GM13976 (cell line): Measurements from ENCODE around the gene LACTB.

Experiments used
- DNase-seq: peaks from one replicate; pipeline ENCODE4 v3.0.0; 2012; ENCODE audit warnings: low spot score
- in situ Hi-C: fragments of 300-500 bp; cut with MboI; formaldehyde crosslinking; loops from one replicate; pipeline ENCODE4 v1.12.0; 2022; ENCODE audit warnings: low sequenced_read_pairs, mixed read lengths, inconsistent platforms; ENCODE audit not compliant: unreplicated experiment
- TF ChIP-seq, protein P1 (sequence below): IDR thresholded peaks from 2 replicates; pipeline ENCODE4 v1.5.1; 2012; ENCODE audit warnings: borderline replicate concordance, mild to moderate bottlenecking; ENCODE audit not compliant: insufficient read depth; ENCODE audit errors: extremely low read depth, missing control alignments, control extremely low read depth

The LACTB gene

DNA sequence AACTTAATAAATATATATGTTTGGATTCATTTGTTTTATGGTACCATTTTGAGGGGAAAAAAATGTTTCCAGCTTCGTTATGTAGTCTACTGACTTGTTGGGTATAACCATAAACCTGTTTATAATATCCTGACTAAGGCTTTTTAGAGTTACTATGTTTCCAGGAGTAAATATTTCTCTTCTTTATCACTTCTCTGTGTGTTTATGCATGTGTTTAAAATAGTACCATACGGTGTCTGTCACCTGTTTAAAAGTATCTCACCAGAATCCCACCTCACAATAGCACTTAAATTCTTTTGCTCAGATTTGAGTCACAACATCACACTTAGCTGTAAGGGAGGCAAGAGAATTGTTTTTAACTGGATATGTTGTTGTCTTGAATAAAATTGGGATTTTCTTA, 15.1 kb downstream of the LACTB start:
- TF ChIP-seq, protein P1, sequence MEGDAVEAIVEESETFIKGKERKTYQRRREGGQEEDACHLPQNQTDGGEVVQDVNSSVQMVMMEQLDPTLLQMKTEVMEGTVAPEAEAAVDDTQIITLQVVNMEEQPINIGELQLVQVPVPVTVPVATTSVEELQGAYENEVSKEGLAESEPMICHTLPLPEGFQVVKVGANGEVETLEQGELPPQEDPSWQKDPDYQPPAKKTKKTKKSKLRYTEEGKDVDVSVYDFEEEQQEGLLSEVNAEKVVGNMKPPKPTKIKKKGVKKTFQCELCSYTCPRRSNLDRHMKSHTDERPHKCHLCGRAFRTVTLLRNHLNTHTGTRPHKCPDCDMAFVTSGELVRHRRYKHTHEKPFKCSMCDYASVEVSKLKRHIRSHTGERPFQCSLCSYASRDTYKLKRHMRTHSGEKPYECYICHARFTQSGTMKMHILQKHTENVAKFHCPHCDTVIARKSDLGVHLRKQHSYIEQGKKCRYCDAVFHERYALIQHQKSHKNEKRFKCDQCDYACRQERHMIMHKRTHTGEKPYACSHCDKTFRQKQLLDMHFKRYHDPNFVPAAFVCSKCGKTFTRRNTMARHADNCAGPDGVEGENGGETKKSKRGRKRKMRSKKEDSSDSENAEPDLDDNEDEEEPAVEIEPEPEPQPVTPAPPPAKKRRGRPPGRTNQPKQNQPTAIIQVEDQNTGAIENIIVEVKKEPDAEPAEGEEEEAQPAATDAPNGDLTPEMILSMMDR = no peak
- DNase-seq = no peak
- in situ Hi-C loops = no loop called here

DNA sequence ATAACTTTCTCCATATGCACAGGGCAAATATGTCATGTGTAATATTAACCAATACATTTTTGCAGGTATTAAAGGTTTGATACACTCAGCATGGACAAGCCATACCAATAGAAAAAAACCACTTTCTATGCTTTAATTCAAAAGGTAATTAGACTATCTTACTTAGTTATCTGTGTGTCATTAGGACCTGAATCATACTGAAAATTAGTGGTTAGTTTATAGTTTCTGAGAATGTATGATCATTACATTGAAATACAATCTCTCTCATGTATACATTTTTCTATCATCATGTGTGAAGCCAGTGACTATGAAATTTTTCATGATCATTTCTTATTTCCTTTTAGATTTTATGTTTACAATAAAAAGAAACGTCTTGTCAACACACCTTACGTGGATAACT, 19.3 kb downstream of the LACTB start:
- in situ Hi-C loops = no loop called here
- no peak for DNase-seq
- TF ChIP-seq, protein P1 = no peak

DNA sequence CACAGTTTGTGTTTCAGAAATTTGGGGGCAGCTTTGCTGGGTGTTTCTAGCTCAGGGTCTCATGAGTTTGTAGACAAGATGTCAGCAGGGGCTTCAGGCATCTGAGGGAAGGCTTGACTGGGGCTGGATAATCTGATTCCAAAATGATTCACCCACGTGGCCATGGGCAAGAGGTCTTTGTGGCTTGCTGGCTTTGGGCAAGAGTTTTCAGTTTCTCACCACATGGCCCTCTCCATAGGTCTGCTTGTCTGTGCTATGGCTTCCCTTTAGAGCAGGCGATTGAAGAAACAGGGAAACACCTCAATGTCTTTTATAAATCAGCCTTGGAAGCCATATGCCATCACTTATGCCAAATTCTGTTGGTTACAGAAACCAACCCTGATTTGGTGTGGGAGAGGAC, 23.8 kb downstream of the LACTB start:
- DNase-seq = no peak
- TF ChIP-seq, protein P1 = no peak
- in situ Hi-C loops = no loop called here

DNA sequence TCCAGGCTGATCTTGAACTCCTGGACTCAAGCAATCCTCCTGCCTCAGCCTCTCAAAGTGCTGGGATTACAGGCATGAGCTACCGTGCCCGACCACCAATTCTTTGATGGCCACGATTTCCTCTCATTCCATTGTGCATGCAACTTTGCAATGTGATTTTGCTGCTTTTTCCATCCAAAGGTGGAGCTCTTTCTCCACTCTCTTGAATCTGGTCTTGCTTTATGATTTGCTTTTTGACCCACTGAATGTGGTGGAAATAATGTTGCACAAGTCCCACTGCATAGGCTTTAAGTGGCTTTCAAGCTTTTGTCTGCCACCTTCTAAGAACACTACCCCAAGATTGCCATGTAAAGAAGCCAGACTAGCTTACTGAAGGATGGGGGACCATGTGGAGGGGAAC, 25.0 kb downstream of the LACTB start:
- in situ Hi-C loops = no loop called here
- TF ChIP-seq, protein P1 = no peak
- no peak for DNase-seq

DNA sequence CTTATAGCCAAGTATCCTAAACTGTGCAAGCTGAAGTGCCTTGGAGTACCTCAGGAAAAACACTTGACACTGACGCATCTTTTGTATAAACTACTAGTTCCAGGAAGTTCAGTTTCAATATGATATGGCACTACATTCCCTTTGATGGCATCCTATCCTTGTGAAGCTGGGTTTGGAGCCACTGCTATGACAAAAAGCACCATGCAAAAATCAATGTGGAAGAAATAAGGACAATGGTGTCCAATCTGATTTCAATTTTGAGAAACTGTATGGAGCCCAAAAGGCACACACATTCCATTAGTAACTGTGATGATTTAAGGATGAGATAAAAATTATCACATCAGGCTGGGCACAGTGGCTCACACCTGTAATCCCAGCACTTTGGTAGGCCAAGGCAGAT, 30.0 kb downstream of the LACTB start:
- in situ Hi-C loops = no loop called here
- DNase-seq = no peak
- TF ChIP-seq, protein P1 = no peak

DNA sequence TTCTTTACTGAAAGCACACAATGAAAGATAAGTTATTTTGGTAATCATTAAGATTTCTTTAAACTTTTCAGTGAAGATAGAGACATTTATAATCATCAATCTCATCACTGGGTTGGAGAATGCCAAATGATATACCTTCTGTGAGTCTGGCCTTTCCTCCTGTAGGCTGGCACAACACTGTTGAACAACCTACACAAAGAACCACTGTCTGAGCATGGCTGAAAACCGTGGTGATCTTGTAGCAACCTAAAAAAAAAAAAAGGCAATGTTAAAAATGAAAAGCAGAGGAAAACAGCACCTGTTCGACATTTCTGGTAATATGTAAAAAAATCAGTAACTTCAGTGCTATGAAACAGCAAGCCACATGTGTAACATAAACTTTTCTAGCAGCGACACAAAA, 33.8 kb downstream of the LACTB start:
- no peak for DNase-seq
- in situ Hi-C loops = no loop called here
- TF ChIP-seq, protein P1 = no peak

DNA sequence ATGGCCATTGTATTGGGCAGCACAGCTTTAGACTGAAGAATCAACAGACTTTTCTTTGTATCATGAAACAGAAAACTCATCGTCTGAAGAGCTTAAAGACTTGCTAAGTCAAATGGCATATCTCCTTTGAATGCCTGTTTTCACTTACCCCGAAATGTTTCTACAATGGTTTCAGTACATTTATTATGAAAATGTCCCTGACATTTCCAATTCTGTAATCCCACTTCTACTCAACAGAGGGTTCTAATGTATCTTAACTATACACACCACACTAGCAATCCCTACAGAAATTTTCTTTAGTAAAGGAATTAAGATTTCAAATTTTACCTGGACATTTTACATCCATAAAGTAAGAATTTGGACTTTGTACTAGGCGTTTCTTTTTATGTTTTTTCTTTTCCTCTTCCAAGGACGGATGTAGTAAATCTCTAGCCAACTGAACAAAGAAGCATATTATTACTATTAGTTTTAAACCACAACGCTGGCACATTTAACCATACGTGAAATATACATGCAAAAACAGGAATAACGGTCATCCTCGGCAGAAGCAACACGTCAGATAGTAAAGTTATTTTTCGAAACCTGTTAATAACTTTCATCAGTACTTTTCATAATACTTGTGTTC, 34.5 kb downstream of the LACTB start:
- in situ Hi-C loops = no loop called here
- DNase-seq = peak; percentile 32
- TF ChIP-seq, protein P1 = no peak
